ENCODE measurements around the gene DNAJC6.

GRCh38 chr1:65434255-65434654 is 124.9 kb downstream of the DNAJC6 start:
- TF ChIP-seq POLR2AphosphoS5 (IDR thresholded peaks at IDR 0.05; ENCODE audit: low read depth, low read length) (no peak), POLR2A (IDR thresholded peaks at IDR 0.05; ENCODE audit: low read depth, low read length) (no peak), TAF1 (IDR thresholded peaks at IDR 0.05; ENCODE audit: borderline replicate concordance, low read depth, low read length) (no peak)
